Activated T-cell treated with anti-CD3 and anti-CD28 coated beads, Interleukin-2, amount 50 U/mL, for 4 hours (primary cell): ENCODE measurements around the gene SLC7A6OS. TPM values are rescaled to one million over a fixed set of nuclear protein-coding genes. Genes with fewer than 3 reads are reported as not detected.
"Not testable (repeated sequence)": the region's sequence is repeated elsewhere in the genome, so short reads cannot be mapped to it uniquely, and the experiment has no call there.

ENCODE experiments used
- ATAC-seq, 2 donors: fragments of 200-7000 bp; cut with Tn5 transposase; one replicate each; pipeline ENCODE4 v1.10.0; 2021
- DNase-seq: peaks from one replicate; pipeline ENCODE4 v3.0.0-alpha.2; 2020
- H3K27me3 Mint-ChIP-seq: one replicate; pipeline ENCODE4 v1.8.0; 2021; ENCODE audit warnings: low read depth, mixed read lengths
- H3K36me3 Mint-ChIP-seq: one replicate; pipeline ENCODE4 v1.8.0; 2022; ENCODE audit warnings: mixed read lengths; ENCODE audit not compliant: insufficient read depth
- H3K4me1 Mint-ChIP-seq: one replicate; pipeline ENCODE4 v1.8.0; 2021; ENCODE audit warnings: low read depth, mixed read lengths
- H3K4me3 Mint-ChIP-seq: one replicate; pipeline ENCODE4 v1.8.0; 2021; ENCODE audit warnings: mild to moderate bottlenecking, moderate library complexity, mixed read lengths
- H3K9me3 Mint-ChIP-seq: one replicate; pipeline ENCODE4 v1.8.0; 2021; ENCODE audit warnings: mixed read lengths
- total RNA-seq, 3 donors: library from RNA; stranded (reverse); gene quantifications; one replicate each; pipeline ENCODE4 v1.2.1, GENCODE V29; 2021

Gene SLC7A6OS
- total RNA-seq, 3 donors from 2014 or later, result 19.0 to 27.6 (median 21.5) TPM

DNA sequence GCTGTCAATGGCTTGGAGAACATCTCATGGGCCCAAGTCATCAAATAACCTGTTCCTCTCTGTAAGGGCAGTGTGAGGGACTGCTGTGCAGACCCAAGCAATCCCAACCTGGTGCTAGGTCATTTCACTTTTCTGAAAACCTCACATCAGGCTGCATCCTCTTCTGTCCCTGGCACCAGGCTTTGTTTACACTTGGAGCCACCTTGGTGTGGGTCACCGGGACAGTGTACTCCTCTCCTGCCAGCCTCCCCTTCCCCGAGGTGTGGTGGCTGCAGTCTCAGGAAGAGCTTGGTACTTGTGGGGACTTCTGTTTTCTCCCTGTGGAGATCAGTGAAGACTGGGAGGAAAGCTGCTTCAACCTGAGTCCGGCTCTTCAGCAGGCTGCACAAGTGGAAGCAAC, 12.4 kb downstream of the SLC7A6OS start:
- peaks cover 59% of the 10 kb centered on the region for H3K36me3 Mint-ChIP-seq
- H3K4me3 Mint-ChIP-seq, result no peak overlapping the region
- H3K9me3 Mint-ChIP-seq, result no peaks in the 10 kb centered on the region
- DNase-seq (no peak), ATAC-seq (no peak)
- H3K27me3 Mint-ChIP-seq, result no peaks in the 10 kb centered on the region
- H3K4me1 Mint-ChIP-seq, result peaks cover 11% of the 10 kb centered on the region

DNA sequence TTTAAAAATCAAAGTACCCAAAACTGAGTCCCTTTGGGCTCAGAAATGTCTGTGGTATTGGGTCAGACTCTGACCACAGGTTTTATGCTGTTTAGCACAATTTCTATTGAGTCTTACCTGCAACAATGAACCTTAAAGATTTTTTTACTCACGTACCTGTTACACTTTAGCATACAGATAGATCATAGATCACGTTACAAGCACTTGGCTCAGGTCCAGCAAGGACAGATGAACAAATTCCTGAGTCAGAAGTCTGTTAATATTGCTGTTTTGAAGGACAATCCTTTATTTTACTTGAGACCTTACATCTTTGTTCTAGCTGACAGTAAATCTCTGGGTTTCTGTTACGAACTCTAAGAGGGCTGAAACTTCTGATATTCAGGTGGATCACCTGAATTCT, 12.8 kb downstream of the SLC7A6OS start:
- Mint-ChIP-seq H3K27me3 (no peaks in the 10 kb centered on the region), H3K4me1 (peaks cover 13% of the 10 kb centered on the region), H3K4me3 (no peak overlapping the region), H3K9me3 (no peaks in the 10 kb centered on the region), H3K36me3 (peaks cover 60% of the 10 kb centered on the region)
- ATAC-seq, result no peak
- DNase-seq, result no peak

DNA sequence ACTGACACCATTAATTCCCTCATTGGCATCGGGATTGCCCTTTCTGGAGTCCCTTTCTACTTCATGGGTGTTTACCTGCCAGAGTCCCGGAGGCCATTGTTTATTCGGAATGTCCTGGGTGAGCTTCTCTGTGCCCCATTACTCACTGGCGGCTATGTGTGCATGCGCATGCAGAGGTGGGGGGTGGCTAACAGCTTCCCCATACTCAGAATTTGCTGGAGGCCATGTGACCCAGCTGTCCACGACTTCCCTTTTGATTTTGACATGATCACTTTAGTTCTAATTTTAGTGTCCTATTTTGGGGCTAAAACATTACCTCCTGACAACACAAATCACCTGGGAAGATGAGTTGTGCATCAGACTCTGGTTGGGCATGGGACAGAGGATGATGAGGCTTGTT, 14.1 kb downstream of the SLC7A6OS start:
- peaks cover 62% of the 10 kb centered on the region for H3K36me3 Mint-ChIP-seq
- no peaks in the 10 kb centered on the region for H3K9me3 Mint-ChIP-seq
- DNase-seq (no peak), ATAC-seq (no peak)
- peaks cover 23% of the 10 kb centered on the region for H3K4me1 Mint-ChIP-seq
- H3K27me3 Mint-ChIP-seq, result no peaks in the 10 kb centered on the region
- H3K4me3 Mint-ChIP-seq, result no peak overlapping the region

DNA sequence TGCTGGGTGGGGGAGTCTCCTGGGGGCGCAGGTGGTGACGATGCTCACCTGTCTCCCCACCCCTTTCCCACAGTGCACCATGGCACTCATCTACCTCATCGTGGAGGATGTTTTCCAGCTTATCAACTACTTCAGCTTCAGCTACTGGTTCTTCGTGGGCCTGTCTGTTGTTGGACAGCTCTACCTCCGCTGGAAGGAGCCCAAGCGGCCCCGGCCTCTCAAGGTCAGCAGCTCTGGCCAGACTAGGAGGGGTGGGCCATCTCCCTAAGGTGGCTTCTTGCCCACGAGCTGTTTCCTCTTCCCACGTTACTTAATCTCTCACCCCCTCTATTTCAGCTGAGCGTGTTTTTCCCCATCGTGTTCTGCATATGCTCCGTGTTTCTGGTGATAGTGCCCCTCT, 14.5 kb downstream of the SLC7A6OS start:
- Mint-ChIP-seq H3K27me3 (no peaks in the 10 kb centered on the region), H3K4me1 (peaks cover 27% of the 10 kb centered on the region), H3K36me3 (peaks cover 62% of the 10 kb centered on the region), H3K9me3 (no peaks in the 10 kb centered on the region), H3K4me3 (no peak overlapping the region)
- ATAC-seq, result no peak
- no peak for DNase-seq

DNA sequence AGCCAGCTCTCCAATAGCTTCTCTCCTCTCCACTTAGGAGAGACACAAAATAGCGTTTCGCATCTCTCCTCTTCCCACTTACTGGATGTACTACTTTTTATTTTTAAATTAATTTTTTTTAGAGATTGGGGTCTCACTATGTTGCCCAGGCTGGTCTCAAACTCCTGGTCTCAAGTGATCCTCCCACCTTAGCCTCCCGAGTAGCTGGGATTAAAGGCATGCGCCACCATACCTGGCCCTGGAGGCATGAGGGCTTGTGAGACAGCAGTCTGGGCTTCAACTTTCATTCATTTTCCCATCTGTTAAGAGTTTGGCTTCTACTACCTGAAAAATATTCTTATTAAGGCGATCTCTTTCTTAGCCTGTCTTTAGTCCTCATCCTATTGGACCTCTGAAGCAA, 18.3 kb downstream of the SLC7A6OS start:
- Mint-ChIP-seq H3K9me3 (no peaks in the 10 kb centered on the region), H3K4me1 (peaks cover 63% of the 10 kb centered on the region), H3K36me3 (peaks cover 68% of the 10 kb centered on the region), H3K4me3 (no peak overlapping the region), H3K27me3 (no peaks in the 10 kb centered on the region)
- no peak for DNase-seq
- no peak for ATAC-seq

DNA sequence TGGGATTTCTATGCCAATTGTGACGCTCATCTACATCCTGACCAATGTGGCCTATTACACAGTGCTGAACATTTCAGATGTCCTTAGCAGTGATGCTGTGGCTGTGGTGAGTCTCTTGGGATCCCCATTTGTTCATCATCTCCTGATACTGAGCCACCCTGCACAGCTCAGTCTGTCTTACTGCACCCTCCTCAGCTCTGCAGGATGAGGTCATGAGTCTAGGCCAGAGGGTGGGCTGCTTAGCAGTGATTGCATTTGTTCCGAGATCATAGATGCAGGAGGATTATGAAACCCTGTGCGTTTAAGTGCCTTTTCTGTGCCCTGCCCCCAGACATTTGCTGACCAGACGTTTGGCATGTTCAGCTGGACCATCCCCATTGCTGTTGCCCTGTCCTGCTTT, 19.5 kb downstream of the SLC7A6OS start:
- Mint-ChIP-seq H3K4me1 (peaks cover 75% of the 10 kb centered on the region), H3K9me3 (no peaks in the 10 kb centered on the region), H3K4me3 (no peak overlapping the region), H3K36me3 (peaks cover 68% of the 10 kb centered on the region), H3K27me3 (no peaks in the 10 kb centered on the region)
- DNase-seq (no peak), ATAC-seq (no peak)

DNA sequence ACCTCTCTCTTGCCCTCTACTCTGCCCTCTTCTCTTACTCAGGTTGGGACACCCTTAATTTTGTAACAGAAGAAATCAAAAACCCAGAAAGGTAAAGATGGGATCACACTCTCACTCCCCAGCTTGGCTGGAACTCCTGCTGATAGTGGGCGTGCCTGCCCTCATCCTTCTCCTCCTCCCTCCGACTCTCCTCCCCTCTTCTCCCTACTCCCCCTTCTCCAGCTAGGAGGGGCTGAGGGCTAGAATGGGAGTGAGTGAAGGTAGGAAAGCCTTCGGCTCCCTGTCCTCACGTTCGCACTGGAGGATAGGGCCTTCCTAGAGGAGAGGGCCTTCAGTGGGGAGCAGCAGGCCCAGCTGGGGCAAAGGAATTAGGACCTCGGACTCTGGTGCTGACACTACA, 20.3 kb downstream of the SLC7A6OS start:
- DNase-seq (no peak), ATAC-seq (no peak)
- no peaks in the 10 kb centered on the region for H3K27me3 Mint-ChIP-seq
- H3K36me3 Mint-ChIP-seq, result peaks cover 66% of the 10 kb centered on the region
- H3K9me3 Mint-ChIP-seq, result no peaks in the 10 kb centered on the region
- no peak overlapping the region for H3K4me3 Mint-ChIP-seq
- peaks cover 83% of the 10 kb centered on the region for H3K4me1 Mint-ChIP-seq

DNA sequence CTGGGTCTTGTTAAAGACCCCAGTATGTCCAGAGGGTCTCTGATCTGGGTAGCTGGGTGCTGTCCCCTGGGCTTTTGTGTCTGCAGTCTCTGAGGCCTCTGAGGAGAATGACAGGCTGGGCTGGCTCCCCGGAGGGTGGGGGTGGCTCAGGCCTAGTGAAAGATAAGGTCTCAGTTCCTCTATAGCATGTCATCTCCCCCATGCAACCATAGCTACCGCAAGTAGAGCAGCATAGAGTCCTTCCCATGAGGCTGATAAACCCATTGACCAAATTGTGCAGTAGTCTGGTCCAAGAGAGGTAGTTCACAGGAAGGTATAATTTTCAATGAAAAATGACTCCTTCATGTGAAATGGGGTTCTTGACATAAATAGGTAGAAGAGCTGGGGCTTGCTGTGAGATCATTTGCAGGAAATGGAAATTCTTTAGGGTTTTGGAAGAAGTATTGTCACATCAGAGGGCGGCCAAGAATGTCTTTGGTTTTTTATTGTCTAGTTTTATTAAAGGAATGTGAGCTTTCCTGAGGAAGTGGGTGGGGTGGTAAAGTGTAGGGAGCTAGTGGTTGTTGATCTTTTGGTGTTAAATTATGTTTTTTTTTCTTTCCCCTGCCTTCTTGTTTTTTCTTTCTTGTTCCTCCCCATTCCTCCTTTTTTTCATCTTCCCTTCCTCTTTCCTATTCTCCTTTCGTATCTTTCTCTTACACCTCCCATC, 21.0 kb downstream of the SLC7A6OS start:
- Mint-ChIP-seq H3K4me3 (peak overlapping the region; percentile 25), H3K36me3 (peaks cover 64% of the 10 kb centered on the region), H3K27me3 (no peaks in the 10 kb centered on the region), H3K4me1 (peaks cover 89% of the 10 kb centered on the region), H3K9me3 (no peaks in the 10 kb centered on the region)
- DNase-seq (peak; percentile 40), ATAC-seq (peak; percentile 79 to 80)

DNA sequence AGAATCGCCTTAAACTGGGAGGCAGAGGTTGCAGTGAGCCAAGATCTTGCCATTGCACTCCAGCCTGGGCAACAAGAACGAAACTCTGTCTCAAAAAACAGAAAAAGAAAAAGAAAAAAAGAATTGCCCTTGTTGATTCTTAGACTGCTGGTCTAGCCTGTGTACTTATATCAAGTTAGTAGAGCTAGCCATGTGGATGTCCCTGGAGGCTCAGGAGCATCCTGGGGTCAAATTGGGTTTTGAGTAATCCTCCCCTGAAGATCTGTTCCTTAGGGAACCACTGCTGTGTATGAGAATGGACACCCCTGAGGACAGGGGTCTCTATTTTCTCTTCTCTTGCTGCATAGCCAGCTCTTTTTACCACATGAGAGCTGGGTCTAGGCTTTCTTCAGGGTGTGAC, 21.5 kb downstream of the SLC7A6OS start:
- Mint-ChIP-seq H3K4me3 (peak overlapping the region; percentile 25), H3K9me3 (no peaks in the 10 kb centered on the region), H3K27me3 (no peaks in the 10 kb centered on the region), H3K4me1 (peaks cover 93% of the 10 kb centered on the region), H3K36me3 (peaks cover 59% of the 10 kb centered on the region)
- DNase-seq (no peak), ATAC-seq (no peak)

DNA sequence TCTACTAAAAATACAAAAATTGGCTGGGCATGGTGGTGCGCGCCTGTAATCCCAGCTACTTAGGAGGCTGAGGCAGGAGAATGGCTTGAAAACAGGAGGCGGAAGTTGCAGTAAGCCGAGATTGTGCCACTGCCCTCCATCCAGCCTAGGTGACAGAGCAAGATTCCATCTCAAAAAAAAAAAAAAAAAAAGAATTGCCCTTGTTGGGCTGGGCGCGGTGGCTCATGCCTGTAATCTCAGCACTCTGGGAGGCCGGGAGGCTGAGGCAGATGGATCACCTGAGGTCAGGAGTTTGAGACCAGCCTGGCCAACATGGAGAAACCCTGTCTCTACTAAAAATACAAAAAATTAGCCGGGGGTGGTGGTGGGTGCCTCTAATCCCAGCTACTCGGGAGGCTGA, 21.9 kb downstream of the SLC7A6OS start:
- Mint-ChIP-seq H3K36me3 (peaks cover 57% of the 10 kb centered on the region), H3K4me1 (peaks cover 95% of the 10 kb centered on the region)
- not testable (repeated sequence) for ATAC-seq, H3K9me3 Mint-ChIP-seq, H3K27me3 Mint-ChIP-seq, DNase-seq, H3K4me3 Mint-ChIP-seq

DNA sequence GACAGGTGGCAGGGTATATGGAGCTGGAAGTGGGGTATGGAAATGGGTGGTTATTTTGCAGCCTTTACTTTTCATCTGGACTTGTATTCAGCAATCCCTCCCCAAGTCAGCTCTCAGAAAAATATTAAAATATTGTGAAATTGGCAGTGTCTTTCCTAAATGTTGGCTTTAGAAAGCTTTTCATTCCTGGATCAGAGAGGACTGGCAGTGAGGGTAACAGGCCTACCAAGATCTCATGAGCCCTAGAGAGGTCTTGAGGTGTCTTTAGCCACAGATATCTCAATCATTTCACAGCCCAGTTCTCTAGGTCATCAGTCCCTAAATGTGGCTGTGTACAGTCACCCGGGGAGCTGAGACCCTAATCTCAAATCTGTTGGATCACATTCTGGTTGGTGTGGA, 22.5 kb downstream of the SLC7A6OS start:
- Mint-ChIP-seq H3K36me3 (peaks cover 57% of the 10 kb centered on the region), H3K27me3 (no peaks in the 10 kb centered on the region), H3K4me1 (peaks cover 95% of the 10 kb centered on the region), H3K4me3 (no peak overlapping the region), H3K9me3 (no peaks in the 10 kb centered on the region)
- ATAC-seq, result no peak
- no peak for DNase-seq

DNA sequence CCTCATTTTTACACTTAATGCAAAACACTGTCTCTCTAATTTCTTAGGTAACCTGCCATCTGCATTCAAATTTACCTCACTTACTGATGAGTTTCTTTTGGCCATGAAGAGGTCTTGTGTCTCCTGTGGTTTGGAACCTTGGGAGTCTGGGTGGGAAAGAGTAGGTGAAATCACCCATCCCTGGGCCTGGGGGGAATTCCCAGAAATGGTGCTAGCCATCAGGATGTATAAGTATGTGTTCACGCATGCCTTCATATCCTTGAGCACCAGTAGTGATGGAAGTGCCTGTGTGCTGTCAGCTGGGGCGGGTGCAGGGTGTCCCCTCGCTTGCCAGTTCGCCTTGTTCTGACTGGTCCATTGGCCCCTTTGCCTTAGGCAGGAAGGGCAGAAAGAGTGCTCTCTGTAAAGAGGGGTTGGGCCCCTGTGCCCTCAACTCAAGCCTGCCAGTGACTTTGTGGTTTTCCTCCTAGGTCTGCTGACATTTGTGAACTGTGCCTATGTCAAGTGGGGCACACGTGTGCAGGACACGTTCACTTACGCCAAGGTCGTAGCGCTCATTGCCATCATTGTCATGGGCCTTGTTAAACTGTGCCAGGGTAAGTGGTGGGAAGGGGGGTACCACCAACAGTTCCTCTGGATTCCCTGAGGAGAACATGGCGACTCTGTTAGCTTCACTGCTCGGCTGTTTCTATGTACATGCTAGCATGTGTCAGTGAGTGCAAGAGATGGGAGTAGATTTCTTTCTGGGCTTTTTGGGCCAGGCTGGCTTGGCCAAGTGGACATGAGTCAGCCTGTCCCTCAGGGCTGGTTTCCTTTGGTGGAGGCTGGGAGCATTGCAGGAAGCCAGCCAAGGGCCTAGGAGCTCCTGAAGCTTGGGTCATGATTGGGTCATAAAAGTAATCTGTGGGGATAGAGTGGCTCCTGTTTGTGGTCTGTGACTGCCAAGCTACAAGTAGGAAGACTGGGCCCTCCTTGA, 23.2 kb downstream of the SLC7A6OS start:
- peaks cover 98% of the 10 kb centered on the region for H3K4me1 Mint-ChIP-seq
- ATAC-seq (peak; percentile 8 to 15), DNase-seq (peak; percentile 27)
- no peaks in the 10 kb centered on the region for H3K9me3 Mint-ChIP-seq
- peak overlapping the region; percentile 47 for H3K4me3 Mint-ChIP-seq
- peaks cover 58% of the 10 kb centered on the region for H3K36me3 Mint-ChIP-seq
- H3K27me3 Mint-ChIP-seq, result no peaks in the 10 kb centered on the region

DNA sequence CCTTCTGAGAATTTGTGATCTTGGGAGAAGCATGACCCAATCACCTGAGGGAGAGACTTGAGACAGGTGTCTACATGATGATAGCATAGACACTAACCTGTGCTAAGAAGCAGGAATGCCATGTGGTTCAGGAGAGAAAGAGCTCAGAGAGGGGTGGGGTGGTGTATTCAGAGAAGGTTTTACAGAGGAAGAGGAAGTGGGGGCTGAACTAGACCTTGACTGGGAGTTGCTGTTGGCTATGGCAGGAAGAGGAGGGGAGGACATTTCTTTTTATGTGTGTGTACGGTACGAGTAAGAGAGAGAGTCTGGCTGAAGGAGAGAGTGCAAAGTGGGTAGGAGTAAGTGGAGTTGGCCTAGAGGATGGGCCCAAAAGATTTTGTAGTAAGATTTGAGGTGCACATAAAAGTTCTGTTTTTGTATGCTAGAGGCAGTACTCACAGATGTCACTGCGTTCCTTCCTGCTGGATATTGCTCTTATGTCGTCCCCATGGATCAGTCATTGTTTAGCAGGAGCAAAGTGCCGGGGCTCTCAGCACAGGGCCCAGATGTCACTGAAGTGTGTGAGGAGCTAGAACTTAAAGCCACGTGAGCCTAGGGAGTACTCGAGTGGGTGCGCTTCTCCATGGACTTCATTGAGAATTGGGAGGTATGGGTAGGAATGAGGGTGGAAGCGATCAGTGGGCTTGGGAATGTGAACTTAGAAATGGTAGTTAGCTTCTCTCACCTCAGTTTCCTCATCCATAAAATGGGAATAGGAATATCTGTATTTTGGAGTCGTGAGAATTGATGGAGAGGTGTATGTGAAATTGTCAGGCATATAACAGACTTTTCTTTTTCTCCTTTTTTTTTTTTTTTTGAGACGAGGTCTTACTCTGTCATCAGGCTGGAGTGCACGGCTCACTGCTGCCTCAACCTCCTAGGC, 24.3 kb downstream of the SLC7A6OS start:
- Mint-ChIP-seq H3K4me1 (peaks cover 99% of the 10 kb centered on the region), H3K9me3 (no peaks in the 10 kb centered on the region), H3K27me3 (no peaks in the 10 kb centered on the region), H3K36me3 (peaks cover 62% of the 10 kb centered on the region), H3K4me3 (peak overlapping the region; percentile 62)
- DNase-seq (no peak), ATAC-seq (peak; percentile 15 to 32)

DNA sequence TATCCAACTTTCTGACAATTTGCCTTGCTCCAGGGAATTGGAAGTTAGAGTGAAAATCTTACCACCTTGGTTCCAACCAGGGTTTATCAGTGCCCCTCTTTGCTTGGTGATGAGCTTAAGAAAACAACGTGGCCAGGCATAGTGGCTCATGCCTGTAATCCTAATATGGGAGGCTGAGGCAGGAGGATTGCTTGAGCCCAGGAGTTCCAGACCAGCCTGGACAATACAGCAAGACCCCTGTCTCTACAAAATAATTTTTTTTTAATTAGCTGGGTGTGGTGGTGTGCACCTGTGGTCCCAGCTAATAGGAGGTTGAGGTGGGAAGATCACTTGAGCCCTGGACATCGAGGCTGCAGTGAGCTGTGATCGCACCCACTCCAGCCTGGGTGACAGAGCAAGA, 25.1 kb downstream of the SLC7A6OS start:
- ATAC-seq, result no peak
- Mint-ChIP-seq H3K36me3 (peaks cover 59% of the 10 kb centered on the region), H3K4me3 (peak overlapping the region; percentile 62), H3K27me3 (no peaks in the 10 kb centered on the region), H3K9me3 (no peaks in the 10 kb centered on the region), H3K4me1 (peaks cover 99% of the 10 kb centered on the region)
- no peak for DNase-seq
